IMR-90 (cell line): ENCODE data around the gene LDB2. TPM values are rescaled to one million over a fixed set of nuclear protein-coding genes. Genes with fewer than 3 reads are reported as not detected.

Experiments used
- ATAC-seq: fragments of 200-7000 bp; cut with Tn5 transposase; 2 replicates; pipeline ENCODE4 v1.9.1; 2020; ENCODE audit warnings: low read depth, mild to moderate bottlenecking, moderate library complexity
- BruUV-seq: library from RNA; stranded (reverse); fragments of 400-500 nt; replicated peaks from 2 replicates; lab custom pipeline; 2021; lab: Mats Ljungman, UMichigan
- CTCF ChIA-PET: fragments of 300-600 bp; formaldehyde crosslinking; extraction: SDS; loops from one replicate; lab custom pipeline; 2021; ENCODE audit warnings: antibody characterized with exemption; lab: Yijun Ruan, JAX
- POLR2A ChIA-PET: fragments of 300-600 bp; sonication (Branson Sonifier 250); formaldehyde crosslinking; loops from one replicate; lab custom pipeline; 2022; ENCODE audit warnings: antibody characterized with exemption; ENCODE audit not compliant: unreplicated experiment; lab: Charles Lee
- DNase-seq: peaks from one replicate; pipeline ENCODE4 v3.0.0; 2013
- H2AFZ ChIP-seq: replicated peaks from 2 replicates; pipeline ENCODE3; 2013; ENCODE audit warnings: low read length, mild to moderate bottlenecking; ENCODE audit not compliant: poor library complexity
- H2AK5ac ChIP-seq: 2 replicates; pipeline ENCODE4 v1.6.1; 2013; ENCODE audit warnings: low read depth, low read length, inconsistent platforms
- H2AK9ac ChIP-seq: replicated peaks from 2 replicates; pipeline ENCODE3; 2013; ENCODE audit warnings: mild to moderate bottlenecking, low read depth, low read length, moderate library complexity; ENCODE audit not compliant: poor library complexity
- H2BK120ac ChIP-seq: 2 replicates; pipeline ENCODE4 v1.6.1; 2013; ENCODE audit warnings: low read depth, low read length, inconsistent platforms
- H2BK15ac ChIP-seq: 3 replicates; pipeline ENCODE4 v1.6.1; 2013; ENCODE audit warnings: low read depth, low read length, inconsistent platforms
- H2BK20ac ChIP-seq: 2 replicates; pipeline ENCODE4 v1.6.1; 2013; ENCODE audit warnings: low read depth, mild to moderate bottlenecking, inconsistent platforms, low read length, moderate library complexity
- H2BK5ac ChIP-seq: 2 replicates; pipeline ENCODE4 v1.6.1; 2013; ENCODE audit warnings: mild to moderate bottlenecking, low read depth, low read length, inconsistent platforms; ENCODE audit not compliant: poor library complexity, severe bottlenecking
- H3K14ac ChIP-seq: replicated peaks from 2 replicates; pipeline ENCODE4 v1.6.1; 2013; ENCODE audit warnings: low read depth, low read length, inconsistent platforms
- H3K18ac ChIP-seq: 2 replicates; pipeline ENCODE4 v1.6.1; 2013; ENCODE audit warnings: low read depth, low read length, control low read depth
- H3K23ac ChIP-seq: 2 replicates; pipeline ENCODE4 v1.6.1; 2013; ENCODE audit warnings: low read depth, low read length, inconsistent platforms
- H3K27ac ChIP-seq: 2 replicates; pipeline ENCODE4 v1.5.1; 2013; ENCODE audit warnings: mild to moderate bottlenecking, control low read depth, low read length; ENCODE audit not compliant: insufficient read depth
- H3K27me3 ChIP-seq: 2 replicates; pipeline ENCODE4 v1.6.1; 2013; ENCODE audit warnings: low read length; ENCODE audit not compliant: control insufficient read depth, insufficient read depth
- H3K36me3 ChIP-seq: 2 replicates; pipeline ENCODE4 v1.6.1; 2013; ENCODE audit warnings: low read length, mixed read lengths; ENCODE audit not compliant: control insufficient read depth, insufficient read depth
- H3K4ac ChIP-seq: 2 replicates; pipeline ENCODE4 v1.6.1; 2013; ENCODE audit warnings: low read depth, low read length, inconsistent platforms
- H3K4me1 ChIP-seq: 2 replicates; pipeline ENCODE4 v1.6.1; 2013; ENCODE audit warnings: low read length, mixed read lengths; ENCODE audit not compliant: control insufficient read depth, insufficient read depth
- H3K4me2 ChIP-seq: 2 replicates; pipeline ENCODE4 v1.6.1; 2013; ENCODE audit warnings: low read depth, mild to moderate bottlenecking, control low read depth, low read length, moderate library complexity
- H3K4me3 ChIP-seq: 2 replicates; pipeline ENCODE4 v1.5.1; 2013; ENCODE audit warnings: low read depth, mild to moderate bottlenecking, control low read depth, low read length, moderate library complexity; ENCODE audit not compliant: insufficient read depth
- H3K56ac ChIP-seq: 2 replicates; pipeline ENCODE4 v1.6.1; 2013; ENCODE audit warnings: low read length, inconsistent platforms; ENCODE audit not compliant: insufficient read depth; ENCODE audit errors: extremely low read depth
- H3K79me1 ChIP-seq, 2 experiments: 2 replicates each; pipeline ENCODE4 v1.6.1; 2013; ENCODE audit warnings: low read length in 2 of 2, inconsistent platforms in 1 of 2, low read depth in 1 of 2
- H3K9ac ChIP-seq: 2 replicates; pipeline ENCODE4 v1.6.1; 2013; ENCODE audit warnings: low read depth, low read length, control low read depth
- H3K9me1 ChIP-seq: 2 replicates; pipeline ENCODE4 v1.6.1; 2013; ENCODE audit warnings: low read length, inconsistent platforms; ENCODE audit not compliant: insufficient read depth
- H3K9me3 ChIP-seq: 2 replicates; pipeline ENCODE4 v1.6.1; 2013; ENCODE audit warnings: low read length; ENCODE audit not compliant: control insufficient read depth, insufficient read depth
- H4K20me1 ChIP-seq: 2 replicates; pipeline ENCODE4 v1.6.1; 2013; ENCODE audit warnings: low read length, inconsistent platforms; ENCODE audit not compliant: insufficient read depth
- H4K5ac ChIP-seq: 2 replicates; pipeline ENCODE4 v1.6.1; 2013; ENCODE audit warnings: mild to moderate bottlenecking, low read depth, low read length, control low read depth
- H4K8ac ChIP-seq, 2 experiments: 2 replicates each; pipeline ENCODE4 v1.6.1; 2013; ENCODE audit warnings: low read depth in 2 of 2, low read length in 2 of 2, control low read depth in 1 of 2, inconsistent platforms in 1 of 2
- H4K91ac ChIP-seq: 2 replicates; pipeline ENCODE4 v1.6.1; 2013; ENCODE audit warnings: low read depth, low read length, inconsistent platforms; ENCODE audit not compliant: insufficient read depth
- CEBPB ChIP-seq: IDR thresholded peaks from 2 replicates; pipeline ENCODE4 v1.6.1; 2012; ENCODE audit warnings: low read depth, low read length, improper control_type of control experiment
- CHD1 ChIP-seq: IDR thresholded peaks from 2 replicates; pipeline ENCODE4 v1.6.1; 2012; ENCODE audit warnings: low read depth, low read length, improper control_type of control experiment
- CTCF ChIP-seq: conservative IDR thresholded peaks from 2 replicates; pipeline ENCODE4 v1.5.1; 2012; ENCODE audit warnings: mild to moderate bottlenecking, low read depth, low read length, improper control_type of control experiment
- ELK1 ChIP-seq: fragments of 150-350 bp; IDR thresholded peaks from 2 replicates; pipeline ENCODE4 v1.6.1; 2016; ENCODE audit warnings: low read depth, mild to moderate bottlenecking, low read length, moderate library complexity, borderline replicate concordance
- FOS ChIP-seq: fragments of 150-350 bp; IDR thresholded peaks from 2 replicates; pipeline ENCODE4 v1.6.1; 2016; ENCODE audit warnings: low read depth, low read length
- MAFK ChIP-seq: IDR thresholded peaks from 2 replicates; pipeline ENCODE4 v1.6.1; 2012; ENCODE audit warnings: low read depth, low read length, improper control_type of control experiment
- MAZ ChIP-seq: IDR thresholded peaks from 2 replicates; pipeline ENCODE4 v1.6.1; 2012; ENCODE audit warnings: low read depth, mild to moderate bottlenecking, low read length, improper control_type of control experiment, moderate library complexity, borderline replicate concordance
- MXI1 ChIP-seq: IDR thresholded peaks from 2 replicates; pipeline ENCODE4 v1.6.1; 2012; ENCODE audit warnings: low read depth, mild to moderate bottlenecking, low read length, moderate library complexity, borderline replicate concordance
- NFE2L2 ChIP-seq: fragments of 150-350 bp; IDR thresholded peaks from 2 replicates; pipeline ENCODE4 v1.6.1; 2016; ENCODE audit warnings: low read depth, mild to moderate bottlenecking, low read length
- POLR2A ChIP-seq: IDR thresholded peaks from 2 replicates; pipeline ENCODE4 v1.6.1; 2012; ENCODE audit warnings: mild to moderate bottlenecking, low read depth, low read length
- RAD21 ChIP-seq: IDR thresholded peaks from 2 replicates; pipeline ENCODE4 v1.6.1; 2012; ENCODE audit warnings: low read length, improper control_type of control experiment
- RCOR1 ChIP-seq: IDR thresholded peaks from 2 replicates; pipeline ENCODE4 v1.6.1; 2012; ENCODE audit warnings: mild to moderate bottlenecking, low read length, improper control_type of control experiment; ENCODE audit not compliant: insufficient replicate concordance
- RFX5 ChIP-seq: IDR thresholded peaks from 2 replicates; pipeline ENCODE4 v1.8.0; 2012; ENCODE audit warnings: low read depth, mild to moderate bottlenecking, low read length, moderate library complexity
- SMC3 ChIP-seq: fragments of 150-350 bp; IDR thresholded peaks from 2 replicates; pipeline ENCODE4 v1.6.1; 2016; ENCODE audit warnings: low read depth, mild to moderate bottlenecking, antibody characterized with exemption, low read length, moderate library complexity
- WGBS, 2 experiments: methylation state at CpG; one replicate each; pipeline versions ENCODE4 v1.1.5 to v1.1.7; 2013; ENCODE audit warnings: missing lambda C conversion rate in 2 of 2; ENCODE audit not compliant: insufficient read length in 1 of 2; ENCODE audit errors: extremely low coverage in 2 of 2; 5-methylcytosine and 5-hydroxymethylcytosine counted together
- dilution Hi-C: fragments of 300-500 bp; cut with HindIII; formaldehyde crosslinking; loops from one replicate; pipeline ENCODE4 v1.14.3; 2018; ENCODE audit warnings: low sequenced_read_pairs; ENCODE audit not compliant: unreplicated experiment
- in situ Hi-C: fragments of 300-500 bp; cut with MboI; formaldehyde crosslinking; loops from 3 replicates; pipeline ENCODE4 v1.14.3; 2019; ENCODE audit warnings: low sequenced_read_pairs, inconsistent platforms, mixed read lengths
- intact Hi-C: fragments of 100-400 bp; cut with micrococcal nuclease; formaldehyde crosslinking; loops from 2 replicates; pipeline ENCODE4 v1.10.0; 2022
- polyA plus RNA-seq, 3 experiments: library from polyadenylated mRNA; depleted of rRNA; stranded (reverse); fragments of >200 nt; gene quantifications; 2 replicates each; pipeline ENCODE4 v1.2.3, GENCODE V29; 2012; ENCODE audit warnings: low replicate concordance in 1 of 3
- total RNA-seq: library from RNA; depleted of rRNA; stranded (reverse); fragments of >200 nt; gene quantifications from 2 replicates; pipeline ENCODE4 v1.2.3, GENCODE V29; 2012

The LDB2 gene
- total and polyA plus RNA-seq, 2 of the 4 experiments (the other 2 are of a cell fraction): 67.9 to 116 TPM

GRCh38 chr4:16914208-16914607 lies 15.8 kb upstream of the LDB2 start:
- no TSS peak for BruUV-seq
- H3K14ac ChIP-seq: 0 out of 2 replicates have a peak overlapping the region, but pooled peaks have one; percentile 3
- H3K36me3 ChIP-seq: no peaks in the 10 kb centered on the region
- WGBS, 2 experiments: no CpG with 5 or more reads among the region's 1 CpG
- no peak overlapping the region for H4K5ac ChIP-seq
- H2BK5ac ChIP-seq: no peak overlapping the region
- H2BK20ac ChIP-seq: no peak overlapping the region
- dilution Hi-C loops: no loop called here
- no peak overlapping the region for H3K4me3 ChIP-seq
- no peak overlapping the region for H2BK120ac ChIP-seq
- ChIA-PET CTCF (interaction anchor here (1.1 kb wide), 1 partner anchor 410 kb away, joined by 4 read pairs; no protein-coding TSS in a partner anchor), POLR2A (no interaction called here)
- TF ChIP-seq RAD21 (peak; percentile 58), SMC3 (peak; percentile 43), NFE2L2 (no peak), MAZ (no peak), ELK1 (no peak), MXI1 (no peak), POLR2A (no peak), CTCF (peak; percentile 51), CEBPB (no peak), RFX5 (no peak), FOS (no peak), MAFK (no peak), CHD1 (no peak), RCOR1 (no peak)
- no peak overlapping the region for H2BK15ac ChIP-seq
- H3K4me1 ChIP-seq: peaks cover 4% of the 10 kb centered on the region; the same call in 1 of the 2 replicates
- H3K4me2 ChIP-seq: no peak overlapping the region
- peaks cover 2% of the 10 kb centered on the region; the same call in 1 of the 2 replicates for H3K9me1 ChIP-seq
- ATAC-seq (peak; percentile 66), DNase-seq (peak; percentile 34)
- in situ Hi-C loops: loop anchor here (25.0 kb wide), 1 partner anchor 398 kb away; no protein-coding TSS in a partner anchor
- no peak overlapping the region for H3K9ac ChIP-seq
- H4K20me1 ChIP-seq: no peaks in the 10 kb centered on the region
- no peak overlapping the region for H4K91ac ChIP-seq
- no peaks in the 10 kb centered on the region for H3K27me3 ChIP-seq
- no peak overlapping the region for H3K23ac ChIP-seq
- peak overlapping the region; percentile 21; the same call in 1 of the 2 replicates for H3K4ac ChIP-seq
- H2AK9ac ChIP-seq: no peak overlapping the region
- no peak overlapping the region for H3K18ac ChIP-seq
- no peak overlapping the region for H2AK5ac ChIP-seq
- H4K8ac ChIP-seq: no peak overlapping the region
- H2AFZ ChIP-seq: no peak overlapping the region
- H3K27ac ChIP-seq: no peak overlapping the region
- no peaks in the 10 kb centered on the region for H3K79me1 ChIP-seq
- intact Hi-C loops: loop anchor here (1.0 kb wide), 1 partner anchor 410 kb away; no protein-coding TSS in a partner anchor
- H3K56ac ChIP-seq: no peak overlapping the region
- H3K9me3 ChIP-seq: peaks cover 2% of the 10 kb centered on the region; the same call in 1 of the 2 replicates
